HUES48 (cell line): Measurements from ENCODE around the gene AANAT.
"Not testable (repeated sequence)": the region's sequence is repeated elsewhere in the genome, so short reads cannot be mapped to it uniquely, and the experiment has no call there.

Experiments
- H3K27ac ChIP-seq: one replicate; pipeline ENCODE4 v1.7.0; 2013; ENCODE audit warnings: low read depth, low read length, inconsistent platforms
- H3K27me3 ChIP-seq: 2 replicates; pipeline ENCODE4 v1.6.1; 2013; ENCODE audit warnings: mild to moderate bottlenecking, low read length; ENCODE audit not compliant: control insufficient read depth, insufficient read depth
- H3K36me3 ChIP-seq: 2 replicates; pipeline ENCODE4 v1.6.1; 2013; ENCODE audit warnings: low read length; ENCODE audit not compliant: control insufficient read depth, insufficient read depth
- H3K4me1 ChIP-seq: 2 replicates; pipeline ENCODE4 v1.6.1; 2013; ENCODE audit warnings: mild to moderate bottlenecking, low read length; ENCODE audit not compliant: control insufficient read depth, insufficient read depth
- H3K4me3 ChIP-seq: 2 replicates; pipeline ENCODE4 v1.5.1; 2013; ENCODE audit warnings: mild to moderate bottlenecking, low read depth, low read length
- H3K9ac ChIP-seq: 2 replicates; pipeline ENCODE4 v1.6.1; 2013; ENCODE audit warnings: mild to moderate bottlenecking, low read depth, low read length, moderate library complexity
- H3K9me3 ChIP-seq: 2 replicates; pipeline ENCODE4 v1.6.1; 2013; ENCODE audit warnings: low read length; ENCODE audit not compliant: control insufficient read depth, insufficient read depth

AANAT gene

DNA sequence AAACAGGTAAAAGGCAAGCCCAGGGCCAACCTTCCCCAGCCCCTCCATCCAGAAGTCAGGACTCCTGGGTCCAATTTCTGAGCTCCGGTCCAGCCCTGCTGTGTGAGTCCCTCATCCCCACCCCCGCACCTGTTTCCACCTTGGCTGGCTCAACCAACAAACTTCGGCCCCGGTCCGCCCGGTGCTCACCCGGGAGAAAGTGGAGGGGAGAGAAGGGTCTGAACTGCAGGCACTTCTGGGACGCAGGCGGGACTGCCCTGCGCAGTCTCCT, 33.3 kb downstream of the AANAT start:
- peak overlapping the region; percentile 53; the same call in 1 of the 2 replicates for H3K9ac ChIP-seq
- no peaks in the 10 kb centered on the region for H3K36me3 ChIP-seq
- H3K4me3 ChIP-seq: peak overlapping the region; percentile 84
- no peaks in the 10 kb centered on the region for H3K27me3 ChIP-seq
- H3K27ac ChIP-seq: peak overlapping the region; percentile 23
- peaks cover 30% of the 10 kb centered on the region for H3K4me1 ChIP-seq
- no peaks in the 10 kb centered on the region for H3K9me3 ChIP-seq

- H3K9me3 ChIP-seq: no peaks in the 10 kb centered on the region
- H3K27ac ChIP-seq: peak within 1 kb of the TSS; percentile 23
- peak within 1 kb of the TSS; percentile 53; the same call in 1 of the 2 replicates for H3K9ac ChIP-seq
- peaks cover 32% of the 10 kb centered on the region for H3K4me1 ChIP-seq
- H3K27me3 ChIP-seq: no peaks in the 10 kb centered on the region
- H3K36me3 ChIP-seq: no peaks in the 10 kb centered on the region
- peak within 1 kb of the TSS; percentile 84 for H3K4me3 ChIP-seq
Measured at GRCh38 chr17:76501018-76501826, 33.8 kb downstream of the AANAT start, which contains the start of gene RHBDF2. RHBDF2 (minus strand) TSS chr17:76501423; CDS start chr17:76481524, 19,899 bp downstream.

DNA sequence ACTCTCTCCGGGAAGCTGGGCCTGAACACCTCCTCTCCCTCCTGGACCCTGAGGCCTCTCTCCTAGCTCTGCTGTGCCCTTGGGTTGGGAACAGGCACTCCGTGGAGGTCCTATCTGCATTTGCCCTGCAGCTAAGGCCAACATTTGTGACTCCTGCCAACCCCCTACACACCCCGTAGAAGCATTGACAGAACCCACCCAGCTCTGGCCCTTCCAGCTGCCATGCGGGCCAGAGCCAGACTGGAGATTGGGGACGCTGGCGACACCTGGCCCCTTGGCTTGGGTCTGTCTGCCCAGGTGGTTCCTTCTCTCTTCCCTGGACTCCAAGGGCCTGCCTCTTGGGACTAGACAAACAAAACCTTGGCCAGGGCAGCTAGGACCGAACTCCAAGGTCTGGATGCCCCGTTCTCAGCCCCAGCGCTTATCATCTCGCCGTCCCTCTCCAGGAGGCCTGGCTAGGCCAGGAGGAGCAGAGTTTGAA, 34.5 kb downstream of the AANAT start:
- H3K27me3 ChIP-seq: no peaks in the 10 kb centered on the region; the same call in 1 of the 2 replicates
- no peaks in the 10 kb centered on the region for H3K36me3 ChIP-seq
- no peaks in the 10 kb centered on the region for H3K9me3 ChIP-seq
- H3K27ac ChIP-seq: no peak overlapping the region
- peak overlapping the region; percentile 50 for H3K4me3 ChIP-seq
- H3K4me1 ChIP-seq: peaks cover 33% of the 10 kb centered on the region
- no peak overlapping the region for H3K9ac ChIP-seq

GRCh38 chr17:76502341-76503211, 35.2 kb downstream of the AANAT start:
- H3K4me3 ChIP-seq: no peak overlapping the region
- H3K27me3 ChIP-seq: no peaks in the 10 kb centered on the region; the same call in none of the 2 replicates
- H3K4me1 ChIP-seq: peaks cover 33% of the 10 kb centered on the region
- no peaks in the 10 kb centered on the region for H3K36me3 ChIP-seq
- H3K27ac ChIP-seq: no peak overlapping the region
- H3K9me3 ChIP-seq: no peaks in the 10 kb centered on the region
- no peak overlapping the region for H3K9ac ChIP-seq

GRCh38 chr17:76504117-76504516, 36.7 kb downstream of the AANAT start:
- H3K9ac ChIP-seq: no peak overlapping the region
- peaks cover 23% of the 10 kb centered on the region for H3K4me1 ChIP-seq
- H3K9me3 ChIP-seq: no peaks in the 10 kb centered on the region
- no peaks in the 10 kb centered on the region for H3K36me3 ChIP-seq
- no peak overlapping the region for H3K27ac ChIP-seq
- no peaks in the 10 kb centered on the region; the same call in none of the 2 replicates for H3K27me3 ChIP-seq
- H3K4me3 ChIP-seq: no peak overlapping the region

GRCh38 chr17:76506408-76507345, 39.3 kb downstream of the AANAT start:
- Histone ChIP-seq H3K9me3 (no peaks in the 10 kb centered on the region), H3K4me3 (peak overlapping the region; percentile 44; the same call in 1 of the 2 replicates), H3K4me1 (peaks cover 9% of the 10 kb centered on the region), H3K27ac (no peak overlapping the region), H3K36me3 (no peaks in the 10 kb centered on the region), H3K27me3 (no peaks in the 10 kb centered on the region; the same call in none of the 2 replicates), H3K9ac (no peak overlapping the region)

GRCh38 chr17:76508472-76509063, 41.2 kb downstream of the AANAT start:
- H3K9me3 ChIP-seq, H3K27ac ChIP-seq, H3K9ac ChIP-seq: not testable (repeated sequence)

GRCh38 chr17:76510831-76511244, 43.4 kb downstream of the AANAT start:
- Histone ChIP-seq H3K36me3 (no peaks in the 10 kb centered on the region), H3K27ac (no peak overlapping the region), H3K4me3 (no peak overlapping the region), H3K9me3 (no peaks in the 10 kb centered on the region), H3K27me3 (no peaks in the 10 kb centered on the region; the same call in none of the 2 replicates), H3K9ac (no peak overlapping the region), H3K4me1 (0 out of 2 replicates have a peak, but pooled peaks cover 3% of the 10 kb centered on the region)

More at GRCh38 chr17:76508472-76509063, 41.2 kb downstream of the AANAT start:
- H3K4me1 ChIP-seq, H3K27me3 ChIP-seq, H3K4me3 ChIP-seq, H3K36me3 ChIP-seq: not testable (repeated sequence)

- Histone ChIP-seq H3K9me3 (no peaks in the 10 kb centered on the region), H3K27ac (no peak overlapping the region), H3K36me3 (no peaks in the 10 kb centered on the region), H3K27me3 (no peaks in the 10 kb centered on the region; the same call in 1 of the 2 replicates), H3K4me1 (no peaks in the 10 kb centered on the region), H3K9ac (no peak overlapping the region), H3K4me3 (no peak overlapping the region)
Measured at GRCh38 chr17:76511668-76512365, 44.4 kb downstream of the AANAT start.
